ENCODE measurements around the gene CCR7.
"Not testable (repeated sequence)": the region's sequence is repeated elsewhere in the genome, so short reads cannot be mapped to it uniquely, and the experiment has no call there.

Gene CCR7

DNA sequence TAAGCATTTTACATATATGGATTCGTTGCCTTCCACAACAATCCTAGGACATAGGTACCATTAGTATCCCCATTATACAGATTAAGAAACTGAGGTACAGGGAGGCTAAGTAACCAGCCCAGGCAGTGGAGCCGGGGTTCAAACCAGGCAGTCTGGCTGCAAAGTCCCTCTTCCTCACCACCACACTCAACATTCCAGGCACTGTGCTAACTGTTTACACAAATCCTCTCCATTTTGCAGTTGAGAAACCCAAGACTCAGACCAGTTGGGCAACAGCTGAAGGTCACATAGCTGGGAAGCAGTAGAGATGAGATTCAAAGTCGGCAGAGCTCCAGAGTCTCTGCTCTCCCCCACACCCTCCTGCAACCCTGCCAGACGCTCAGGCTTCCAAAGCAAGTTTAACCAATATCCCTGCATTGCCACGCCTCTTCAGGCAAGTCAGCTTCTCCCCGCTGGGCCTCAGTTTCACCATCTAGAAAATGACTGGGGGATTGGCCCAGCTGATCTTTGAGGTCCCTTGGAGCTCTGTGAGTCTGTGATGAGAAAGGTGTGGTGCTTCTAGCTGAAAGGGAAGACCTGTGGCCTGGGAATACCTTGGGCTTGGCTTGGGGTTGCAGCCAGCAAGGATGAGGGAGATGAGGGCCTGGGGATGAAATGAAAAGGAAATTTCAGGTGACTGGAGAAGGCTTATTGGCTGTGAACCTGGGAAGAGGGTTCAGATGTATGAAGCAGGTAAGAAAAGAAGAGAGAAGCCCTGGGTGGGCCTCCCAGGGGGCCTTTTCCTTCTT is 14.0 kb downstream of the CCR7 start:
- DNase-seq (ENCODE audit: low spot score) = no peak

DNA sequence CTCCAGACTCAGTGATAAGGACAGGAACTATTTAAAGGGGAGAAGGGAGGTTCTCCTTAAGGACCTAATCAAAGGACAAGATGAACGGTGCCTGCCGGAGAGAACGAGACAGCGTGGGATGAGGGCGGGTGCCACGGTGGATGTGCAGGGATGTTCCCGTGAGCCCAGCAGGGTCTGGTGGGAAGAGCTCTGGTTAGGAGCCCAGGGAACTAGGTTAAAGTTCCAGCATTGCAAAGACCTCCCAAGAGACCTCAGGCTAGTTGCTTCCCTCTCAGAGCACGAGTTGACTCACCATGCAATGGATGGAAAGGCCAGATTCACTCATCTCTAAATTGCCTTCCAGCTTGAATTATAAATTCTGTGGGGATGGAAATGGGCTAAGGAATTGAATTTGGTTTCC is 14.7 kb downstream of the CCR7 start:
- no peak for DNase-seq (ENCODE audit: low spot score)

DNA sequence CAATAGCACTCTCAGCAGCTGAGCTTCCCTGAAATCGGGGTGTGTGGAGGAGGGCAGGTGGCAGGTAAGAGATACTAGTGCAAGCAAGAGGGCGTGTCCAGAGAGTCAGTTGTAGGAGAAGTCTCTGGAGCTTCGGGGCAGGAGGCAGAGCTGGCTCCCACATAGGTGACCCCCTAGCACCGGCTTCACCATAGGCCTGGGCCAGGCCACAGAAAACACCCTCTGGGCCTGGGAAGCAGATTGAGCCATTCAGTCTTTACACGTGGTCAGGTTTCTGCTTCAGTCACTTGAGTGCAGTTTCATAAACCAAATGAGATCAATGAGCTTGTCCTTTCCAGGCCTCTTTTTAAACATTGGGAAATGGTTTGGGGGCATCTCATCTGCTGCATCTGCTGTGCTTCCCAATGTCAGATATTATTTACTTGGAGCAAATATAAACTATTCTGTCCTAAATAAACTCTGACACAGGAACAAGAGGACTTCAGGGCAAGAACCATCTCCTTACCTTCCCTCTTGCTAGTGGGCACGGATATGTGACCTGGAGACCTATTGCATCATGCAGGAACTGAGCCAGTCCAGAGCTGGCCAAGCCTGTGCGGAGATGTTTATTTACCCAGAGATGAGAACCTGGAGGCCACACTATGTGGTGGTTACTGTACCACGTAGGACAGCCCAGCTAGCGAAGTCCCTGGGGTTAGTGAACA is 16.1 kb downstream of the CCR7 start:
- peak; percentile 56 for DNase-seq (ENCODE audit: low spot score)

DNA sequence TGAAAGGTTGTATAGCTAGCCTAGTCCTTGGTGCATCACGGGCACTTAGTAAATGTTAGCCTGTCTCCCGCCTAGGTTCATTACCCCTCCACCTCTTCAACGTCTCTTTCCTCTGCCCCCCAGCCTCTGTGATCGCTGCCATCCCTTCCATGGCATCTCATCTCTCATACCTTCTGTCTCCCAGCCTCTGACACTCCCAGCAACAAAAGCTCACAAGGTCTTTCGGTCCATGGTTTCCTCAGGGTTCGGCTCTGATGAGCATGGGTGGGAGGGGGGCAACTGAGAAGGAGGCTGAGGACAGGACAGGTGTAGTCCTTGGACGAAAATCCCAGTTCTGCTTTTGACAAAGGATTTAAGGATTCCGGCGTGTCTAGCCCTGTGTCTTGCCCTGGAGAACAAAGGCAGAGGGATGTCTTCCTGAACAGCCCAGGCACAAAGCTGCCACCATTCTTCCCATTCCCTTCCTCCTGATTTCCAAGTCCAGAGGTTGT is 16.7 kb downstream of the CCR7 start:
- DNase-seq (ENCODE audit: low spot score) = no peak

DNA sequence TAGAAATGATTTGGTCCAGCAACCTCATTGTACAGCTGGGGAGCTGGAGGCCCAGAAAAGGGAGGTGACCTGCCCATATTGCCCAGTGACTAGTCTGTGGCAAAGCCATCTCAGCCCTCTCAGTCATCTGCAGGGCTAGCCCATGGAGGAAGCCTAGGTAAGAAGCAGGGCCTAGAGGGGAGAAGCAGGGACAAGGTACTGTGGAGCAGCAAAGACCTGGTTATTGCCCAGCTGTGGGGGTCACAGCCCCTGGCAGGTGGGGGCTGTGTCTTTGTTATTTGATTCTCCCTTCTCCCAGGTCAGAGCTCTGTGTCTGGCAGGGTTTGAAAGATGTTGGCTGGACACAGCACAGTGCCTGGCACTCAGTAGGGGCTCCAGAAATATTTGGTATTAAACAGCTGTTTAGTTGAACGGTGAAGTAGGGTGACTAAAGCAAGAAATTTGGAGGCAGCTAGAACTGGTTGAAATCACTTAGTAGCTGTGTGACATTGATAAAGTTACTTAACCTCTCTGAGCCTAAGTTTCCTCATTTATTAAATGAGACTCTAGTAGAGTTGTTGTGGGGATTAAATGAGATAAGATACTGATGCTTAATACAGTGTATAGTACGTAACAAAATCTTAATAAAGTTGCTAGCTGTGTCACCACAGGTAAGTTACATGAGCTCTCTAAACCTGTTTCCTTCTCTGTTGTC is 17.3 kb downstream of the CCR7 start:
- DNase-seq (ENCODE audit: low spot score) = no peak

DNA sequence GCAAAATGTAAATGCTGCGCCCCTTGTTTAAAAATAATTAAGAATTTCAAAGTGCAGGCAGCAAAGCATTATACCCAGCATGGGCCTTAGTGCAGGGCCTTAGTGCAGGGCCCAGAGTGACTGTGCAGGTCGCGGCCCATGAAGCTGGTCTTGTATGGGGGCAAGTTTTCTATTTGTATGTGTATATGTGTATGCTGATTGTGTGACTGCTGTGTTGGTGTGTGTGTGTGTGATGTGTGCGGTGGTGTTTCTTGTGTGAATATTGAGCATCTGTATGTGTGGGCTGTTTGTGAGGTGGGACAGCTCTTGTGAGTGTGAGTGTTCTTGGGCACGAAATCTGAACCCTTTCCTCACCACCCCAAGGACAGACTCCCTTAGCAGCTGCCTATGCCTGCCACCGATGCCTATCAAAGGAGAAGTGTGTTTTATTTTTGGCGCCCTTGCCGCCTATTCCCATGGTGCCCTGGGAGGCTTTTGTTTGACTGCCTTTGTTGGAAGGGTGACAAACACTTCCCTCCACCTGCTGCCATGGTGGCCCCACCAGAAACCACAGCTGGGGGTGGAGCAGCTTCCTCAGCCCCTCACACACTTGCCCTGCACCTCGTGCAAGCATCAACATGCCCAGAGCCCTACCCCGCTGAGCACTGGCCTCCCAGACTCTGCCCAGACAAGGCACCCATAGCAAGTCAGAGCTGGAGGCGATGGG is 18.0 kb downstream of the CCR7 start:
- DNase-seq (ENCODE audit: low spot score) = no peak

DNA sequence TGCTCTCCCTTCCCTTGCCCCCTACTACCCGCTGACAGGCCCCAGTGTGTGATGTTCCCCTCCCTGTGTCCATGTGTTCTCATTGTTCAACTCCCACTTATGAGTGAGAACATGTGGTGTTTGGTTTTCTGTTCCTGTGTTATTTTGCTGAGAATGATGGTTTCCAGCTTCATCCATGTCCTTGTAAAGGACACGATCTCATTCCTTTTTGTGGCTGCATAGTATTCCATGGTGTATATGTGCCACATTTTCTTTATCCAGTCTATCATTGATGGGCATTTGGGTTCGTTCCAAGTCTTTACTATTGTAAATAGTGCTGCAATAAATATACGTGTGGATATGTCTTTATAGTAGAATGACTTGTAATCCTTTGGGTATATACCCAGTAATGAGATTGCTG is 18.8 kb downstream of the CCR7 start:
- not testable (repeated sequence) for DNase-seq (ENCODE audit: low spot score)

DNA sequence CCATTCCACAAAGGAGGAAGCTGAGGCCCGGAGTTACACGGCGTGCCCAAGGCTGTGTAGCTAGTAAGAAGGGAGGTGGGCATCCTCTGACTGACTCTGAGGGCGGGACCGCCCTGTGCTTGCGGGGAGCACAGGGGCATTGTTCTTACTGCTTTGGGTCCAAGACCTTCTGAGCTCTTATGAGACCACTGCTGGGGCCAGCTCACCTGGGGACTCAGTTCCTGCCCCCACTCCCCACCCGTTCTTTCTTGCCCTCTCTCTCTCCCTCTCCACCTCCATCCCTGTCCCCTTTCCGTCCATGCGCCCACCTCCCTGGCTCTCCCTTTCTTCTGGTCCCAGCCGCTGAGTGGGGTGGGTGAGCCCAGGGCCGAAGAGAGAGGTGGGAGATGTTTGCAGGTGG is 19.6 kb downstream of the CCR7 start:
- no peak for DNase-seq (ENCODE audit: low spot score)

DNA sequence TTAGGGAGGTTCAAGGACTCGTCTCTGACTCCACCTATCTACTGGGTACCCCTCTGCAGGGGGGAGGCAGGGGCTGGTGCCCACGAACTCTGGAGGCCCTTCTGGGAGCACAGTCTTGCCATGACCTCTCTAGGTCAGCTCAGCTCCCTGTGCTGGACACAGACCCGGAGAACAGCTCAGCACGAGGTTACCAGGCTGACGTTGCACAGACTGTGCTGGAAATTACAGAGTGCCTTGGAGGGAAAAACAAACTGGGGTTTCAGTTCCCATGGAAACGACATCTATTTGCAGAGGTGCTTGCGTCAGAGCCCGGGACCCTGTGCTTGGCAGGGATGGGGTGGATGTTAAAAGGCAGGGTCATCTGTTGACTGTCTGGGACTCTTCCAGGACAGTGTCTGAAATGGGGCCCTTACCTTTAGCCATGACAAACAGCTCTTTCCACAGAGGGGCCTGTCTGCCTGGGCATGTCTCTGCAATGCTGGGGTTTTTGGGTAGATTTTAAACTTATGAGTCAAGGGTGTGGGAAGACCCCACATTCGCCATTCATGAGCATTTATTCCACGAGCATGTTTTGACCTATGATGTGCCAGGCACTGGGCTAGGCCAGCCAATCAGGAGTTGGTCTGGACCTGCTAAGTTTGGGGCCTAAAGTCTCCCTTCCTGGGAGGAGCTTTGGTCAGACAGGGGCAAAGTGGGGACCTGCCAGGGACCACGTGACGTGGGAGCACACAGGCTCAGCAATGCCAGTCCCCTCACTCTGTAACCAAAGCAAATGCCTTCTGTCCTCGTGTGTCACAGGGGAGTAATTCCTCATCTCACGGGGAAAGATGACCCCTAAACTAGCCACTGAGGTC is 22.5 kb downstream of the CCR7 start:
- DNase-seq (ENCODE audit: low spot score) = no peak

DNA sequence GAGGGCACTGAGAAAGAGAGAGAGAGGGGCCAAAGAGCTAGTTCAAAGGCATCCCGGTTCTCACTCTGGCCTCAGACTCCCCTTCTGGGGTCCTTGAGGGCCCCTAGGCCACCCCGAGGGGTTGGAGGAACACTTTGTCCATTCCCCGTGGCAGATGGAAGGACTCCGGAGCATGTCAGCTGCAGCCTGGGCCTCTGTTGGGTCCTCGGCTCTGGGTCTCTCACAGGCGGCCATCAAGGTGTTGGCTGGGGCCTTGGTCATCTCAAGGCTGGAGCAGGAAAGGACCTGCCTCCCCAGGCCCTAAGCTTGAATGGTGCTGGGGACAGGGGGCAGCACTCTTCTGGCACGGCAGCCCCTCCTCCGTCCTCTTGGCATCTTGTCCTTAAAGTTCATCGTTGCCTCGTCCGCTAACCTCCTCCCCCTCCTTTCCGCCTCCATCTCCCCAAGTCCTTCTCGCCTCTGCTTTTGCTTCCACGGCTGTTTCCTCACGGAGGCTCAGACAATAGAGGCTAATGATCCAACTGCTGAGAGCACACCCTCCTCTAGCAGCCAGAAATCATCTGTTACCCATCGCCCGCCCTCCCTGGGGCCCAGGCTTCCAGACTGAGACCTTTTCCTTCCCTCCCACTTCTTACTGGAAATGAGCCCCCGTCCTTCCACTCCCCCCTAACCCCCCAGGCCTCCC is 23.3 kb downstream of the CCR7 start:
- no peak for DNase-seq (ENCODE audit: low spot score)

DNA sequence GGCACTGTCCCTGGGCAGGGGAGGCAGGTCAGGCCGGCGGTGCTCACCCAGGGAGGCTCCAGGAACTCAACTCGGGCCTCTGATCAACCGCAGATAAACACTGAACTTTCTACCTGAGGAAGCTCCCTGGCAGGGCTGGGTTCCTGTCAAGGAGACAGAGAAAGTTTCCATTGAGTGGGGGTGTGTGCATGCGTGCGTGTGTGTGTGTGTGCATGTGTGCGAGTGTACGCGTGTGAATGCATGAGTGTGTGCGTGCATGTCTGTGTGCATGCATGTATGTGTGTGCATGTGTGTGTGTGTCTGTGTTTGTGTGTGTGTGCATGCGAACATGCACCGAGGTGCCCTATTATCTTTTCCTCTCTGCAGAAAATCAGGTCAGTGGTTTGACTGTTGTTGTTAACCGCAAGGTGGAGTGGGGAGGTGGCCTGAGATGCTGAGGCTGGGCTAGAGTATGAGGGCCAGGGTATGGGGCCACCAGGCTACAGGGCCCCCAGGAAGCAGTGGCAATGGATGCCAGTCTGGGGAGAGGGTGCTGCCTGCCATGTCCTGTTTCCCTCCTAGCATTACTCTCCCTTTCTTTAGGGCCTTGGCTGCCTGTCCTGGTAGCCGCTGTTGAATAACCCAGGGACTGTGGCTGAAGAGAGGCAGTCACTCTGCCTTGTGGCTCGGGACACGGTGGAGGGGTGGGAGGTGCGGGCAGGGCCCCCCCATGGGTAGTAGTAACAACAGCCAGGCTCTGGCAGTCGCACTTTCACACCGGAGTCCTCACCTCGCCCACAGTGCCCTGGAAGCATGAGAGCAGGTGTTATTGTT is 24.0 kb downstream of the CCR7 start:
- DNase-seq (ENCODE audit: low spot score) = no peak

DNA sequence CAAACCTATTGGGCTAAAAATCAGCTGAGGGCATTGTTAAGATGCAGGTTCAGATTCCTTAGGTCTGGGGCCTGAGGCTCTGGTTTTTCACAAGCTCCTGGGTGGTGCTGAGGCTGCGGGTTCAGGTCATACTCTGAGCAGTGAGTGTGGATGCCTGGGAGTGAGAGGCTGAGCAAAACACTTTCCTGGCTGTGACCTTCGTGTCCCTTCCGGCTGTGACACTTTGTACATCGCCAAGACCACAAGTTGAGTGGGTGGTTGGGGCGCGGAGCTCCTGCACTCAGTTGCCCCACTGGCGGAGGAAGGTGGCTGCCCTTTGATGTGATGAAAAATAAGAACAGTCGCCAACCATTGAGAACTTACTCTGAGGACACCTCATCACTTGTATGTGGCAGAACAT is 24.8 kb downstream of the CCR7 start:
- no peak for DNase-seq (ENCODE audit: low spot score)

DNA sequence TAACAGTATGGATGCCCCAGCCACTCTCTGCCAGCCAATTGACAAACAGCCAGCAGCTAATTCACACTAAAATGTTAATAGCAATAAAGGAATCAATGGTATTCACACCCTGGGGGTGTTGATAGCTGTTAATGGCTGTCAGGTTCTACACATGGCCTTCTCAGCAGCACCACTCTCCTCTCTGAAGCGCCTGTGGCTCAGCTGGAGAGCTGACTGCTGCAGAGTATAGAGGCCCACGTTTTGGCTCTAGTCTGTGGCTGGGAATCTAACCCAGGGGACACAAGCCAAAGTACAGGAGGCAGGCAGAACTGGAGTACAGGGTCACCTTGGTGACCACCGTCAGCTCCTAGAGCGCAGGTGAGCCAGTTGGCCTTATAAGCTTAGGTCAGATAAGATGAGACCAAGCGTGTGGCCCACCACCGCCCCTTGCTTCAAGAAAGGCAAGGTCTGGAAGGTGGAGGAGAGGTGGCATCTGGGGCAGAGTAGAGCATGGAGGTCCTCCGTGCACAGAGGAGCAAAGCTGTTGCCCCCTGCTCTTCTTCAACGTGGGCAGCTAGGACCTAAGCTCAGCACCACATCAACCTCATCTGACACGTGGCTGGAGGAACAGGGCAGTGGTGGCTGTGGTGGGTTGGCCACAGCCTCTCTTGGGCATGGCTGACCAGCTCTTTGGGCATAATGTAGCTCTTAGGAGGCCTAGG is 25.4 kb downstream of the CCR7 start:
- DNase-seq (ENCODE audit: low spot score) = no peak

DNA sequence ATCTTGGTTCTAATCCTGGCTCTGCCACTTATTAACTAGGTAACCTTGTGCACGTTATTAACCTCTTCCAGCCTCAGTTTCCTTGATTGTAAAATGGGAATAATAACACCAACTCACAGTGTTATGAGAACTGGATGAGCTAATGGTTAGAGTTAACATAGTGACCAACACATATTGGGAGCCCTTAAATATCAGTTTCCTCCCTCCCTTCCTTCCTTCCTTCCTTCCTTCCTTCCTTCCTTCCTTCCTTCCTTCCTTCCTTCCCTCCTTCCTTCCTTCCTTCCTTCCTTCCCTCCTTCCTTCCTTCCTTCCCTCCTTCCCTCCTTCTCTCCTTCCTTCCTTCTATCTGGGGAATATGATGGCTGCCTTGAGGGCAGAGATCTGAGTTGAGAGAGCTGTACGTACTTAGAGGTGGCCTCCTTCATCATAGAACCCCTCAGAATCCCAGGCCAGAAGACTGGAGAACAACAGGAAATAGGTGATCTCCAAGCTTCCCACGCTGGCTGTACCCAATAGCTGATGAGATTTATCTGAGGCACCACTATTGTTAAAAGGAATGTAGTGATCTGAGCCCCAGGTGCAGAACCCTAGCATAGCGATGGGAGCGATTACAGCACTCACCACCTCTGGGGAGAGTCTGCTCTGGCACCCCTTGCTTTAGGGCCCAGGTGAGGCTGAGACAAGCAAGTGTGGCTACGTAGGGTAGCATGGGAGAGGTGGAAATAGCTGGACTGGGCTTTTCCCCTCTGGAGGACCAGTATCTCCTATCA is 26.2 kb downstream of the CCR7 start:
- DNase-seq (ENCODE audit: low spot score) = no peak

DNA sequence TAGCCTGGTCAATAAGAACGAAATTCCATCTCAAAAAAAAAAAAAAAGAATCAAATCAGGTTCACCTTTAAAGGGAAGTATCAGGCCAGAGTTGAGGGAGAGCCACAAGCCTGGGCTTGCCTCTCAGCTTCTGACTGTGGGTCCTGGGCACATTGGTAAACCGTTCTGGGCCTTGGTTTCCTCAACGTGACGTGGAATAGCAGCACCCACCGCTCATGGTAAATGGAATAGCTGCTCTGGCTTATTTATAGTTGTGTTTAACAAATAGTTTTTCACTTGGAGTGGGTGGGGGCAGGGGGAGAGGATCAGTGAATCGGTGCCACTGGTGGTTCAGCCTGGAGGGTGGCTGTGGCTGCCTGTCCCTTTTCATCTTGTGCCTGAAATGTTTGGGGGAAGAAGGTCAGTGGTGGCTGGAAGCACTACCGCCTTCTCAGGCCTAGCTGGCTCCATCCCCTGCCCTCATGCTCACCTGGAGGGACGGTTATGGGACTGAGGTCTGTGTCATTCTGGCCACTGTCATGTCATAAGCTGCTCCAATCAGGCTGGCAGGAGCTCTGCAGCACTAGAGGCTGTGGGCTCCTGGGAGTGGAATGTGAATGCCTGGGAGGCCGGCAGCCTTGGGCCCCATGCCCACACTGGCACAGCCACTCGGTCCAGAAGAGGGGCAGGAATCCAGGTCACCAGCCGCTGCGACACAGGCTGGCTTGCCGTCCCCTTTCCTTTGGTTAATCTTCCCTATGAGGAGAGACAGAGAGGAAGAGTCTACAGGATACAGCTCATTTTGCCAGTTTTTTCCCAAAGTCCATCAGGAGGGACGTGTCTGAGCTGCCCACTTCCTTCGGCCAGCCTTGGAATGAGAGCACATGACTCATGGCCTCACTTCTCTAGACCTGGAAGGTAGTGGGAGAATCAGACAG is 27.0 kb downstream of the CCR7 start:
- DNase-seq (ENCODE audit: low spot score) = peak; percentile 78

DNA sequence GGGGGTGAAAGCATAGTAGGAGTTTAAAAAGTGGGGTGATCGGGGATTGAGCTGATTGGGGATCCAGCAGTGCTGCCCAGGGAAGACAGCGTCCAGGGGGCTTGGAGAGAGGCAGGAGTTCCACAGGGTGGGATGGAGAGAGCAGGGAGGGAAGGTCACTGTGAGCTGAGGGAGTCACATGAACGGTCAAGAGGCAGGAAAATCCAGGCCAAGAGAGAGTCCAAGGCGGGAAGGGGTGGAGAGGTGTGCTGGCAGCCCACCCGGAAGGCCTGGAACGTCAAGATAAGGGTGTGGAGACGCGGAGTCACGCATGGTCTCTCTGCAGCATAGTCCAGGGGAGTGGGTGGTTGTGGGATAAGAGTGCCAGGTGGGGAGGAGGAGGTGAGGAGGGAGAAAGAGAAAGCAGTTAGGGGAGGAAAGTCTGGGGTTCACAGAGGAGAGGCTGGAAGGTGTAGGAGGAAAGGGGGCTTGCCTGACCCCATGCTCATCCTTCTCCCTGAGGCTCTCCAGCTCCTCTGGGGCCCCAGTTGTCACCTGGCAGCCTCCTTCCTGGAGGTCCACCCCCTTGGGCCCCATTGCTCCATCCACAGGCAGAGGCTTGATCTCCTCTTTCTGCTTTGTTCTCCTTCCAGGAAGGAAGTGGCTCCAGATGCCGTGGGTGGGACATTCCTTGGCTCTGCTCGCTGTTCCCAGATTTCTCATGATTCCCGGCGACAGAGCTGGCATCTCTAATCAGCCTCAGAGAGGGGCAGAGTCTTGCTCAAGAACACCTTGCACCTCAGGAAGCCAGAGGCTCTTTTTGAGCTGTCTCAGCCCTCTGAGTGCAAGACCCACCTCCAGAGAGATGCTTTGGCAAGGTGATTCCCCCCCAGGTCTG is 28.7 kb downstream of the CCR7 start:
- DNase-seq (ENCODE audit: low spot score) = no peak

Measured in kidney tubule cell (primary cell).